Fibroblast of mammary gland (primary cell): ENCODE measurements around the gene SDF2L1.

Experiments
- DNase-seq: peaks from one replicate; pipeline ENCODE4 v3.0.0-alpha.2; 2010; ENCODE audit warnings: low read depth
- H3K4me3 ChIP-seq: 2 replicates; pipeline ENCODE4 v1.5.1; 2011; ENCODE audit warnings: low read depth, mild to moderate bottlenecking, low read length, moderate library complexity; ENCODE audit not compliant: control insufficient read depth
- CTCF ChIP-seq: conservative IDR thresholded peaks from 2 replicates; pipeline ENCODE4 v1.5.1; 2011; ENCODE audit warnings: low read depth, low read length, inconsistent platforms; ENCODE audit not compliant: control insufficient read depth, insufficient read depth

The SDF2L1 gene

GRCh38 chr22:21682385-21683175 is 40.5 kb downstream of the SDF2L1 start:
- H3K4me3 ChIP-seq: no peak overlapping the region
- TF ChIP-seq CTCF: no peak
- no peak for DNase-seq

DNA sequence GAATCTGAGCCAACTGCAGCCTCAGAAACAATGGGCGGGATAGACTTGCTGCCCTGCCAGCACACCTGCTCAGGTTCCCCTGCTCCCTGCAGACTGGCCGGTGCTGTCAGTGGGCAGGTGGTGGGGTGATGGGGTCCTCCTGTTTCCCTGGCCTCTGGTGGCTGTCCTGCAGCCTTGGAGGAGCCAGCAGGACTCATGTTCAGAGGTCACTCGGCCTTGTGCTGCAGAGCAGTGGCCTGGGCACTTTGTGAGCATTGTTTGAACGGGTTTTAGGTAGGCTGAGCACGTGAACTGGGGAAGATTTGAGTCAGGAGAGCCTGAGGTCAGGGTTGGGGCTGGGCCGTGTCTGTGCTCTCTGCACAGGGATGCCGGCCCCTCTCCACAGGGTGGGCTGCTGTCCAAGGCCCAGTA is 41.3 kb downstream of the SDF2L1 start:
- no peak for DNase-seq
- H3K4me3 ChIP-seq: no peak overlapping the region
- TF ChIP-seq CTCF: no peak

- no peak for DNase-seq
- H3K4me3 ChIP-seq: no peak overlapping the region
- no peak for TF ChIP-seq CTCF
These were observed 42.5 kb downstream of the SDF2L1 start for GRCh38 chr22:21684492-21685163.

DNA sequence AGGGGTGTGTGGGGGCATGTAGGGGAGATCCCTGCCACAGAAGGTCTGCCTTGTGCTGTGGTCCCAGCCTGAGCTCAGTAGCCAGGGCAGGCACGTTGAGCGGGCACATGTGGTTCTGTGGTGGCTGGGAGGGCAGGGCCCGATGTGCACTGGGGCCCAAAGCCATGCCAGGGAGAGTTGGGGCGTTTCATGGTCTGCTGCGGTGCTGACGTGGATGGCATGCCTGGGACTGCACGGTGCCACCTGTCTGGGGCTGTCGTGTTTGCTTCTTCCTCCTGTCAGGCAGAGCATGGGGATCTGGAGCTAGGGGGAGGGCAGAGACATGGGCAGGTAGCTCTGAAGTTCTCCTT is 43.0 kb downstream of the SDF2L1 start:
- no peak for DNase-seq
- H3K4me3 ChIP-seq: no peak overlapping the region
- TF ChIP-seq CTCF: no peak

DNA sequence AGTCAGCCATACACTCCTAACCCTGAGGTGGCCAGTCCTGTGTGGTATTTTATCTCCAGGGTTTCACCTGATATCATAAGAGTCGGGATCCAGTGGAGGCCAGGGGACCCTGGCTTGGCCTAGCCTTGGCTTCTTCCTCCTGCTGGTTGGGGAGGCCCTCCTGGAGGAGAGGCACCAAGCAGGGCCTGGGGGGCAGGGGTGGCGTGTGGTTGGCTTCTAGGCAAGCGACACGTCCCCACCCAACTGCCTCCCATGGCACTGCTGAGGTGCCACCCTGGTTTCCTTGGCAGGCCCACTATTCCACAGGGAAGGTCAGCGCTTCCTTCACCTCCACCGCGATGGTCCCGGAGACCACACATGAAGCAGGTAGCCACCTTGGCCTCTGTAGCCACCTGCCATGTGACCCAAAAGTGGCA is 44.1 kb downstream of the SDF2L1 start:
- DNase-seq: no peak
- TF ChIP-seq CTCF: no peak
- H3K4me3 ChIP-seq: no peak overlapping the region

- H3K4me3 ChIP-seq: no peak overlapping the region
- DNase-seq: no peak
- no peak for TF ChIP-seq CTCF
These were observed 44.7 kb downstream of the SDF2L1 start for GRCh38 chr22:21686634-21687393.
